Lung (tissue), 16 donors: Measurements from ENCODE around the gene APRT. TPM values are rescaled to one million over a fixed set of nuclear protein-coding genes. Genes with fewer than 3 reads are reported as not detected.
A peak's percentile ranks its signal among the peaks of the same experiment; 100 is the strongest.

Experiments used
- ATAC-seq: fragments of 200-7000 bp; cut with Tn5 transposase; one replicate; pipeline ENCODE4 v1.9.1; 2020; ENCODE audit warnings: moderate number of reproducible peaks; ENCODE audit not compliant: insufficient read depth, low FRiP score
- DNase-seq, 3 donors: peaks; one replicate each; pipeline ENCODE4 v3.0.0-alpha.2; 2013 to 2017
- H3K27ac ChIP-seq, 2 donors: one replicate each; pipeline ENCODE4 v1.5.1; 2013; ENCODE audit warnings: mild to moderate bottlenecking in 2 of 2, moderate library complexity in 2 of 2, control low read depth in 1 of 2, inconsistent platforms in 1 of 2, low read depth in 1 of 2, low read length in 1 of 2
- H3K27me3 ChIP-seq, 3 donors: one replicate each; pipeline ENCODE4 v1.5.1; 2013; ENCODE audit warnings: low read length in 2 of 3; ENCODE audit not compliant: control insufficient read depth in 3 of 3, insufficient read depth in 3 of 3
- H3K36me3 ChIP-seq, 4 donors: one replicate each; pipeline ENCODE4 v1.5.1; 2013; ENCODE audit warnings: low read length in 4 of 4, mild to moderate bottlenecking in 1 of 4, moderate library complexity in 1 of 4; ENCODE audit not compliant: control insufficient read depth in 4 of 4, insufficient read depth in 4 of 4
- H3K4me1 ChIP-seq, 5 donors: one replicate each; pipeline ENCODE4 v1.5.1; 2013; ENCODE audit warnings: low read length in 5 of 5, mild to moderate bottlenecking in 2 of 5, moderate library complexity in 1 of 5; ENCODE audit not compliant: control insufficient read depth in 5 of 5, insufficient read depth in 5 of 5
- H3K4me3 ChIP-seq: one replicate; pipeline ENCODE4 v1.5.1; 2013; ENCODE audit warnings: mild to moderate bottlenecking, control low read depth, moderate library complexity
- H3K9ac ChIP-seq, 2 donors: one replicate each; pipeline ENCODE4 v1.5.1; 2013; ENCODE audit warnings: low read length in 2 of 2, control low read depth in 1 of 2; ENCODE audit not compliant: insufficient read depth in 1 of 2
- H3K9me3 ChIP-seq, 4 donors: one replicate each; pipeline ENCODE4 v1.5.1; 2013; ENCODE audit warnings: low read length in 3 of 4, mild to moderate bottlenecking in 1 of 4, moderate library complexity in 1 of 4; ENCODE audit not compliant: control insufficient read depth in 4 of 4, insufficient read depth in 3 of 4
- WGBS, 2 donors: extraction: QIAGEN DNeasy Blood & Tissue Kit; methylation state at CpG; one replicate each; pipeline ENCODE4 v1.1.7; 2013; 5-methylcytosine and 5-hydroxymethylcytosine counted together
- long read RNA-seq, 5 donors: transcript quantifications; one replicate each; lab custom pipeline, GENCODE V29; 2026
- polyA plus RNA-seq, 2 donors: library from polyadenylated mRNA; stranded (reverse); fragments of 200-250 nt; gene quantifications; one replicate each; pipeline ENCODE4 v1.2.1, GENCODE V29; 2013
- total RNA-seq, 2 donors: library from RNA; depleted of rRNA in 1 of 2; stranded (reverse); fragments of >200 nt in 1 of 2; gene quantifications; one replicate each; pipeline ENCODE4 v1.2.1, GENCODE V29; 2014 to 2021
- TF ChIP-seq, protein P1 (sequence below): IDR thresholded peaks from 2 replicates; pipeline ENCODE4 v1.5.1; 2012; ENCODE audit warnings: mild to moderate bottlenecking; ENCODE audit errors: control extremely low read depth, extremely low read depth
- donor health status: control.
- donor health status: control.
- donor health status: Bipolar disorder and iron deficiency.
- donor health status: healthy.
- donor health status: DM: yes; HTN: yes; CAD: no.

The APRT gene, protein sequence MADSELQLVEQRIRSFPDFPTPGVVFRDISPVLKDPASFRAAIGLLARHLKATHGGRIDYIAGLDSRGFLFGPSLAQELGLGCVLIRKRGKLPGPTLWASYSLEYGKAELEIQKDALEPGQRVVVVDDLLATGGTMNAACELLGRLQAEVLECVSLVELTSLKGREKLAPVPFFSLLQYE
- total RNA-seq (100 to 1,000 TPM in 1 of 2 donors, 10 to 100 TPM in 1; 44.2 to 196 TPM), polyA plus RNA-seq (100 to 1,000 TPM; 157 to 260 TPM)
- long read RNA-seq, donor 1, transcript APRT-202 (5 exons, 664 nt) = minor isoform, 17 of 105 reads
- long read RNA-seq, donor 1, transcript APRT-201 (5 exons, 947 nt) = major isoform, 60 of 105 reads
- long read RNA-seq, donor 1, partial matches to known transcripts = 11 of 105 reads
- long read RNA-seq, donor 1, other reads (novel, unspliced or antisense) = 12 of 105 reads
- long read RNA-seq, donor 2, transcript APRT-202 (5 exons, 664 nt) = minor isoform, 9 of 68 reads
- long read RNA-seq, donor 2, transcript APRT-201 (5 exons, 947 nt) = major isoform, 42 of 68 reads
- long read RNA-seq, donor 2, partial matches to known transcripts = 8 of 68 reads
- long read RNA-seq, donor 2, other reads (novel, unspliced or antisense) = 5 of 68 reads
- long read RNA-seq, donor 3, transcript APRT-201 (5 exons, 947 nt) = major isoform, 22 of 41 reads
- long read RNA-seq, donor 3, transcript APRT-202 (5 exons, 664 nt) = minor isoform, 8 of 41 reads
- long read RNA-seq, donor 3, partial matches to known transcripts = 0 of 41 reads
- long read RNA-seq, donor 3, other reads (novel, unspliced or antisense) = 10 of 41 reads
- long read RNA-seq, donor 4, transcript APRT-202 (5 exons, 664 nt) = minor isoform, 9 of 40 reads
- long read RNA-seq, donor 4, transcript APRT-201 (5 exons, 947 nt) = major isoform, 29 of 40 reads
- long read RNA-seq, donor 4, partial matches to known transcripts = 0 of 40 reads
- long read RNA-seq, donor 4, other reads (novel, unspliced or antisense) = 0 of 40 reads
- long read RNA-seq, donor 5, transcript APRT-202 (5 exons, 664 nt) = minor isoform, 27 of 119 reads
- long read RNA-seq, donor 5, transcript APRT-201 (5 exons, 947 nt) = major isoform, 61 of 119 reads
- long read RNA-seq, donor 5, partial matches to known transcripts = 0 of 119 reads
- long read RNA-seq, donor 5, other reads (novel, unspliced or antisense) = 24 of 119 reads

DNA sequence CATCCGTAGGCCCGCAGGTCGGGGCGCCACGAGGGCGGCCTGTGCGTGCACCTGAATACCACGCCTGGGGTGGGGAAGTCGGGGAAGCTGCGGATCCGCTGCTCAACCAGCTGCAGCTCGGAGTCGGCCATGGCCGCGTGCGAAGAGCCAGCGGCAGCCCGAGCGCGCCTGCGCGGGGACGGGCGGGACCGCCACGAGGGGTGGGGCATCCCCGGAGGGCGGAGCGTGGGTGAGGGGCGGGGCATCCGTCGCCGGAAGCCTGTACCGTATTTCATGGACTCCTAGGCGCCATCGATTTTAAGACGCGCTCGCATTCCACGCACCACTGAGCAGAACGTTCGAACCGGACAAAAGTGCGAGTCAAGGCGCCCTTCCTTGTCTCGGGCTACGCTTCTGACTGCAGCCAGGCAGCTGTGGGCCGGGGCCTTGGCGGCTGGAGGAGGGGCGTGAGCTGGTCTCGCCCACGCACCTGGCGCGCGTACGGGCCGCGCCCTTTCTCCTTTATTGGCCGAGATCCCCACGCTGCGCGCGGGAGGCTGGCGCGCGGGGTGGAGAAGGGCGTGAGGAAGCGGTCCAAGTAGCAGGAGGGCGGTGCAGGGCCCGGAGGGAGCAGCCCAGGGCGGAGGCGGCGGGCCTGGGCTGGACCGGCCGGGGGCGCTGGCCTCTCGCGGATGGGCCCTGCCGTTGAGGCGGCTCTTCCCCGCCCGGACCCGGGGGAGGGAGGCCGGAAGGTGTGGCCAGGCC lies at the start of gene APRT:
APRT (minus strand) TSS at position 160 of the 744 bp plus-strand sequence; CDS start at position 131, 29 bp downstream.
- Histone ChIP-seq H3K9me3 (no peaks in the 10 kb centered on the region), H3K27me3 (no peaks in the 10 kb centered on the region), H3K27ac (peak within 1 kb of the TSS; percentile 84 to 85), H3K36me3 (peaks cover 0 to 17% (median 5%) of the 10 kb centered on the region in 4 donors), H3K4me1 (peaks cover 0 to 24% (median 9%) of the 10 kb centered on the region in 5 donors), H3K4me3 (peak within 1 kb of the TSS; percentile 66), H3K9ac (peak within 1 kb of the TSS in 1 of 2 donors; percentile 34)
- TF ChIP-seq, protein P1, sequence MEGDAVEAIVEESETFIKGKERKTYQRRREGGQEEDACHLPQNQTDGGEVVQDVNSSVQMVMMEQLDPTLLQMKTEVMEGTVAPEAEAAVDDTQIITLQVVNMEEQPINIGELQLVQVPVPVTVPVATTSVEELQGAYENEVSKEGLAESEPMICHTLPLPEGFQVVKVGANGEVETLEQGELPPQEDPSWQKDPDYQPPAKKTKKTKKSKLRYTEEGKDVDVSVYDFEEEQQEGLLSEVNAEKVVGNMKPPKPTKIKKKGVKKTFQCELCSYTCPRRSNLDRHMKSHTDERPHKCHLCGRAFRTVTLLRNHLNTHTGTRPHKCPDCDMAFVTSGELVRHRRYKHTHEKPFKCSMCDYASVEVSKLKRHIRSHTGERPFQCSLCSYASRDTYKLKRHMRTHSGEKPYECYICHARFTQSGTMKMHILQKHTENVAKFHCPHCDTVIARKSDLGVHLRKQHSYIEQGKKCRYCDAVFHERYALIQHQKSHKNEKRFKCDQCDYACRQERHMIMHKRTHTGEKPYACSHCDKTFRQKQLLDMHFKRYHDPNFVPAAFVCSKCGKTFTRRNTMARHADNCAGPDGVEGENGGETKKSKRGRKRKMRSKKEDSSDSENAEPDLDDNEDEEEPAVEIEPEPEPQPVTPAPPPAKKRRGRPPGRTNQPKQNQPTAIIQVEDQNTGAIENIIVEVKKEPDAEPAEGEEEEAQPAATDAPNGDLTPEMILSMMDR = peak; percentile 9
- 0% methylated on average over 48 to 84 of the region's 84 CpGs for WGBS, 2 donors
- DNase-seq (peak; percentile 95 to 97 (median 97)), ATAC-seq (peak; percentile 93)

DNA sequence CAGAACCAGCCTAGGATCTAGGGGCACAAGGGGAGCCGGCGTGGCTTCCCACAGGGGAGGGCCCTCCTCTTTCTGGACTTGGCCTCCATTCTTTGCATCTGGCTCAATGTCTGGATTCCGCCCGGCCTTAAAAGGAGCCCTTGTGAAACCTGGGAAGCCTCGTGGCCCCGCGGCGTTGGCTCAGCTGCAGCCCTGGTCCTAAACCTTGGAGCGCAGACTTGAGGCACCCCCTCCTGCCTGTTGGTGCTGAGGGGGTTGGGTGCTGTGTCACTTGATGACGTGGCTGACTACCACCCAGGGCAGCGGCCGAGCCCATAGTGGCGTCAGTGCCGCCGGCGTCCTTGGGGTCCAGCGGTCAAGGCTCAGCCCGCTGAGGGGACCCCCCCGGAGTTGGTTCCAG lies 49.6 kb upstream of the APRT start:
- TF ChIP-seq, protein P1 = no peak
- no peaks in the 10 kb centered on the region for H3K9me3 ChIP-seq
- peaks cover 0 to 13% (median 5%) of the 10 kb centered on the region in 5 donors for H3K4me1 ChIP-seq
- DNase-seq = no peak
- H3K27ac ChIP-seq = no peak overlapping the region
- no peaks in the 10 kb centered on the region for H3K27me3 ChIP-seq
- peaks cover 0 to 30% (median 21%) of the 10 kb centered on the region in 4 donors for H3K36me3 ChIP-seq
- 93 to 98% methylated on average over 19 of the region's 19 CpGs for WGBS, 2 donors
- no peak for ATAC-seq
- no peak overlapping the region for H3K4me3 ChIP-seq
- no peak overlapping the region for H3K9ac ChIP-seq

DNA sequence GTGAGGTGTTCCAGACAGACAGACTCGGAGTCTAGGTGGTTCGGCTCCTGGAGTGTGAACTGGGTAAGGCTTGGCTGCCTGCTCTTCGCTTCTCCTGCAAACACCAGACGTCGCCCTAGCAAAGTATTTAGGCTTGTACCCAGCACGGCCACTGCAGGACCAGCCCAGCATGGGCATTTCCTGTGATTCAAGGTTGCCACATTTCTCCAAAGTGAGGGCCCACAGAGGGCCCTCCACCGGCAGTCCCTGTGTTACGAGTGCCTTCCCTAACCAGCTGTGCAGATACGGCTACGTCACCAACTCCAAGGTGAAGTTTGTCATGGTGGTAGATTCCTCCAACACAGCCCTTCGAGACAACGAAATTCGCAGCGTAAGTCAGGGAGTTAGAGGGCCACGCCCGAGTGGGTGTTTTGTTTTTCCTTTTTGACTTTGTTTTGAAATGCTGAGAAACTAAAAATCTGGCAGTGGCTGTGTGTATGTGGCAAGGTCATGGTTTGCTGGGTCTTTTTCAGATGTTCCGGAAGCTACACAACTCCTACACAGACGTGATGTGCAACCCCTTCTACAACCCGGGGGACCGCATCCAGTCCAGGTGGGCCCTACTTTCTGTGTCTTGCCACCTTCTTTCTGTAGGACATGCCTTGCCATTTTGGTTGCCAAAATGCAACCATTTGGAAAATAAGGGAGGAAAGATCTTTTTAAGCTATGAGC lies 47.8 kb upstream of the APRT start:
- Histone ChIP-seq H3K4me1 (peaks cover 0 to 16% (median 7%) of the 10 kb centered on the region in 5 donors), H3K27ac (no peak overlapping the region), H3K36me3 (peaks cover 0 to 30% (median 21%) of the 10 kb centered on the region in 4 donors), H3K27me3 (no peaks in the 10 kb centered on the region), H3K9ac (no peak overlapping the region), H3K4me3 (no peak overlapping the region), H3K9me3 (no peaks in the 10 kb centered on the region)
- DNase-seq = no peak
- 82 to 87% methylated on average over 20 of the region's 20 CpGs for WGBS, 2 donors
- no peak for ATAC-seq
- TF ChIP-seq, protein P1 = no peak
